Mucosa of descending colon (tissue), 3 donors: ENCODE results near the gene ARSG. TPM values are rescaled to one million over a fixed set of nuclear protein-coding genes. Genes with fewer than 3 reads are reported as not detected.

Source experiments
- ATAC-seq: fragments of 200-7000 bp; cut with Tn5 transposase; one replicate; pipeline ENCODE4 v1.9.1; 2020; ENCODE audit warnings: mild to moderate bottlenecking, moderate library complexity
- DNase-seq, 3 donors: peaks; one replicate each; pipeline ENCODE4 v3.0.0-alpha.2; 2020
- H3K36me3 ChIP-seq: fragments of 200-600 bp; one replicate; pipeline ENCODE4 v1.8.0; 2021; ENCODE audit warnings: low read depth, mild to moderate bottlenecking
- H3K4me1 ChIP-seq: fragments of 200-600 bp; one replicate; pipeline ENCODE4 v1.8.0; 2021; ENCODE audit warnings: low read depth, mild to moderate bottlenecking
- H3K4me3 ChIP-seq: fragments of 200-600 bp; one replicate; pipeline ENCODE4 v1.8.0; 2021; ENCODE audit warnings: mild to moderate bottlenecking
- H3K9me3 ChIP-seq: fragments of 200-600 bp; one replicate; pipeline ENCODE4 v1.8.0; 2021; ENCODE audit warnings: mild to moderate bottlenecking
- CTCF ChIP-seq: fragments of 200-600 bp; IDR thresholded peaks from one replicate; pipeline ENCODE4 v1.8.0; 2022; ENCODE audit warnings: antibody characterized with exemption, mild to moderate bottlenecking
- intact Hi-C, 2 donors: fragments of 100-400 bp; cut with DNase I in 1 of 2; cut with micrococcal nuclease in 1 of 2; formaldehyde crosslinking; loops; one replicate each; pipeline versions ENCODE4 v1.11.0 to v1.11.1; 2022; cut with DNase I, micrococcal nuclease
- total RNA-seq, 3 donors: library from RNA; stranded (reverse); fragmentation: NEBNext Ultra II Directional in 2 of 3; extraction: Animal tissue kit (Norgen Biotek cat#: 25700) in 2 of 3; gene quantifications; one replicate each; pipeline versions ENCODE4 v1.2.1 to v1.2.4, GENCODE V29; 2021 to 2023
- donor health status: DM: no; HTN: no; CAD: no; lungs with moderate emphysema.
- donor health status: DM: no; HTN: no; CAD: no.
- donor health status: DM: no; HTN: yes; CAD: no.

The ARSG gene
- total RNA-seq, 3 donors from 2014 or later, result 1.7 to 3.1 (median 2.1) TPM

GRCh38 chr17:68387435-68388218, 96.3 kb downstream of the ARSG start:
- Histone ChIP-seq H3K4me1 (no peaks in the 10 kb centered on the region), H3K36me3 (no peaks in the 10 kb centered on the region), H3K4me3 (no peak overlapping the region), H3K9me3 (no peaks in the 10 kb centered on the region)
- intact Hi-C loops, result no loop called here
- no peak for TF ChIP-seq CTCF
- ATAC-seq, result no peak
- DNase-seq, result no peak

GRCh38 chr17:68389041-68389440, 97.7 kb downstream of the ARSG start:
- Histone ChIP-seq H3K36me3 (no peaks in the 10 kb centered on the region), H3K4me3 (no peak overlapping the region), H3K4me1 (no peaks in the 10 kb centered on the region), H3K9me3 (no peaks in the 10 kb centered on the region)
- intact Hi-C loops, result no loop called here
- DNase-seq (no peak), ATAC-seq (no peak)
- no peak for TF ChIP-seq CTCF

GRCh38 chr17:68390888-68391545, 99.7 kb downstream of the ARSG start:
- TF ChIP-seq CTCF, result no peak
- H3K4me3 ChIP-seq, result no peak overlapping the region
- intact Hi-C loops, result no loop called here
- no peaks in the 10 kb centered on the region for H3K36me3 ChIP-seq
- no peak for DNase-seq
- ATAC-seq, result no peak
- no peaks in the 10 kb centered on the region for H3K4me1 ChIP-seq
- no peaks in the 10 kb centered on the region for H3K9me3 ChIP-seq

GRCh38 chr17:68391561-68392268, 100.4 kb downstream of the ARSG start:
- Histone ChIP-seq H3K36me3 (no peaks in the 10 kb centered on the region), H3K9me3 (no peaks in the 10 kb centered on the region), H3K4me1 (no peaks in the 10 kb centered on the region), H3K4me3 (no peak overlapping the region)
- DNase-seq, result no peak
- intact Hi-C loops, result no loop called here
- no peak for TF ChIP-seq CTCF
- ATAC-seq, result no peak

- no peak for TF ChIP-seq CTCF
- no peaks in the 10 kb centered on the region for H3K4me1 ChIP-seq
- no peak overlapping the region for H3K4me3 ChIP-seq
- DNase-seq (no peak), ATAC-seq (no peak)
- intact Hi-C loops, result no loop called here
- H3K36me3 ChIP-seq, result no peaks in the 10 kb centered on the region
- H3K9me3 ChIP-seq, result no peaks in the 10 kb centered on the region
Measured at GRCh38 chr17:68394608-68395331, 103.5 kb downstream of the ARSG start.
